ENCODE data around the gene DLD. TPM values are rescaled to one million over a fixed set of nuclear protein-coding genes. Genes with fewer than 3 reads are reported as not detected.

DLD gene
- total and polyA plus RNA-seq, 9 of the 15 experiments (the other 6 are each of a cell fraction or from before 2014, with no cell fraction given): 130 to 639 (median 247) TPM

- TF ChIP-seq E2F3 (CRISPR knock-in tag; IDR thresholded peaks at IDR 0.05) (no peak), MYNN (IDR thresholded peaks at IDR 0.05) (no peak), MYNN (CRISPR knock-in tag; IDR thresholded peaks at IDR 0.05) (no peak), ZNF583 (CRISPR knock-in tag; IDR thresholded peaks at IDR 0.05) (no peak)
Measured at GRCh38 chr7:107924841-107925504, 34.0 kb downstream of the DLD start (continued).

GRCh38 chr7:107926481-107926880 is 35.5 kb downstream of the DLD start:
- Histone ChIP-seq H3K9me1 (ENCODE audit: control insufficient read depth, insufficient read depth, low read length) (no peaks in the 10 kb centered on the region), H3K9me3 (replicated peaks; ENCODE audit: control insufficient read depth, insufficient read depth, low read depth, low read length) (no peaks in the 10 kb centered on the region), H3K4me3 (no peak overlapping the region), H3K9ac (ENCODE audit: insufficient read depth in 1 of 2, low read depth in 2 of 2, low read length in 2 of 2) (no peak overlapping the region), H3K4me2 (ENCODE audit: insufficient read depth, low read length) (no peak overlapping the region), H3K27me3 (ENCODE audit: control insufficient read depth in 2 of 2, insufficient read depth in 2 of 2, low read length in 2 of 2) (no peaks in the 10 kb centered on the region), H2AFZ (ENCODE audit: low read depth, low read length) (no peak overlapping the region), H4K20me1 (replicated peaks; ENCODE audit: control insufficient read depth, insufficient read depth, low read length) (no peaks in the 10 kb centered on the region), H3K4me1 (replicated peaks in 1 of 2; ENCODE audit: control insufficient read depth in 2 of 2, insufficient read depth in 2 of 2, low read length in 2 of 2) (no peaks in the 10 kb centered on the region), H3K36me3 (ENCODE audit: control insufficient read depth, insufficient read depth, low read length) (peaks cover 94% of the 10 kb centered on the region), H3K79me2 (ENCODE audit: control insufficient read depth, insufficient read depth, low read length) (no peaks in the 10 kb centered on the region), H3K27ac (ENCODE audit: extremely low read depth, low read depth, low read length) (no peak overlapping the region)
- intact Hi-C loops (cut with micrococcal nuclease): no loop called here
- ATAC-seq (no peak), FAIRE-seq (no peak), DNase-seq (ENCODE audit: extremely low read depth in 1 of 4, low spot score in 3 of 4) (no peak)
- WGBS (ENCODE audit: insufficient coverage, low coverage, missing lambda C conversion rate): 96% methylated on average over 1 of the region's 1 CpG
- POLR2A ChIA-PET: interaction anchor here (0.6 to 1.5 kb wide), 5 partner anchors 18 to 1143 kb away, joined by 3 to 5 read pairs (median 3); no protein-coding TSS in a partner anchor
- in situ Hi-C loops (cut with MboI): no loop called here
- no TSS peak for BruUV-seq (replicated peaks)
- CTCF ChIA-PET (ENCODE audit: low intra/inter-chr PET ratio): no interaction called here
- TF ChIP-seq NUFIP1 (IDR thresholded peaks at IDR 0.05; ENCODE audit: partially characterized antibody) (no peak), FIP1L1 (IDR thresholded peaks at IDR 0.05; ENCODE audit: low read depth, low read length, poor library complexity, severe bottlenecking) (no peak), HIVEP1 (CRISPR knock-in tag; IDR thresholded peaks at IDR 0.05) (no peak), SAFB2 (IDR thresholded peaks at IDR 0.05; ENCODE audit: borderline replicate concordance, low read depth, low read length, severe bottlenecking) (no peak), ZNF133 (CRISPR knock-in tag; IDR thresholded peaks at IDR 0.05) (no peak), ZNF639 (CRISPR knock-in tag; conservative IDR thresholded peaks at IDR 0.05 in 1 of 2, IDR thresholded peaks at IDR 0.05 in 1 of 2) (no peak), ARHGAP35 (IDR thresholded peaks at IDR 0.05; ENCODE audit: partially characterized antibody) (no peak), XRCC3 (IDR thresholded peaks at IDR 0.05) (no peak), E2F3 (CRISPR knock-in tag; IDR thresholded peaks at IDR 0.05) (no peak), SLC30A9 (CRISPR knock-in tag; IDR thresholded peaks at IDR 0.05) (no peak), TAF7 (tag; IDR thresholded peaks at IDR 0.05) (no peak), XRCC4 (IDR thresholded peaks at IDR 0.05; ENCODE audit: extremely low read depth, insufficient read depth, insufficient read length) (no peak), PURB (CRISPR knock-in tag; IDR thresholded peaks at IDR 0.05; ENCODE audit: low read depth) (no peak), CEBPB (tag; IDR thresholded peaks at IDR 0.05) (no peak), ZNF212 (CRISPR knock-in tag; IDR thresholded peaks at IDR 0.05) (no peak), MEIS2 (IDR thresholded peaks at IDR 0.05; ENCODE audit: partially characterized antibody) (no peak), E2F6 (IDR thresholded peaks at IDR 0.05; ENCODE audit: borderline replicate concordance in 1 of 2, extremely low read depth in 1 of 2, insufficient read depth in 1 of 2, insufficient read length in 1 of 2, low read depth in 1 of 2, low read length in 1 of 2, poor library complexity in 1 of 2, severe bottlenecking in 1 of 2) (no peak), RBM15 (IDR thresholded peaks at IDR 0.05; ENCODE audit: insufficient read depth, low read length) (no peak)
